H1 (cell line): Measurements from ENCODE around the gene FAM241A. TPM values are rescaled to one million over a fixed set of nuclear protein-coding genes. Genes with fewer than 3 reads are reported as not detected.

ENCODE experiments used
- CTCF ChIA-PET: fragments of 300-600 bp; sonication (Branson Sonifier 250); formaldehyde crosslinking; loops from one replicate; lab custom pipeline; 2021; ENCODE audit not compliant: partially characterized antibody; lab: Charles Lee
- POLR2A ChIA-PET: fragments of 300-600 bp; sonication (Branson Sonifier 250); formaldehyde crosslinking; loops from one replicate; lab custom pipeline; 2021; ENCODE audit warnings: inconsistent platforms; ENCODE audit not compliant: partially characterized antibody; lab: Charles Lee
- DNase-seq, 2 experiments: peaks; one replicate each; pipeline versions ENCODE4 v3.0.0 to v3.0.0-alpha.2; 2010 to 2022; ENCODE audit warnings: low spot score in 2 of 2, low read depth in 1 of 2, mixed read lengths in 1 of 2
- FAIRE-seq: peaks from 2 replicates; lab custom pipeline; 2011; peaks lifted over from hg19 to GRCh38; lab: Jason Lieb, UNC
- H2AFZ ChIP-seq: 2 replicates; pipeline ENCODE4 v1.8.1; 2012; ENCODE audit warnings: low read length, inconsistent platforms
- H2AK5ac ChIP-seq: 2 replicates; pipeline ENCODE4 v1.6.1; 2013; ENCODE audit warnings: low read depth, low read length
- H2BK120ac ChIP-seq: replicated peaks from 2 replicates; pipeline ENCODE3; 2013; ENCODE audit warnings: low read depth, low read length, inconsistent platforms
- H2BK12ac ChIP-seq: 2 replicates; pipeline ENCODE4 v1.6.1; 2013; ENCODE audit warnings: low read depth, low read length
- H2BK15ac ChIP-seq: 2 replicates; pipeline ENCODE4 v1.6.1; 2013; ENCODE audit warnings: low read length
- H2BK20ac ChIP-seq: 2 replicates; pipeline ENCODE4 v1.6.1; 2013; ENCODE audit warnings: low read length
- H2BK5ac ChIP-seq: 2 replicates; pipeline ENCODE4 v1.6.1; 2013; ENCODE audit warnings: low read depth, low read length
- H3K14ac ChIP-seq: 2 replicates; pipeline ENCODE4 v1.6.1; 2013; ENCODE audit warnings: inconsistent platforms; ENCODE audit not compliant: insufficient read length
- H3K18ac ChIP-seq: 2 replicates; pipeline ENCODE4 v1.6.1; 2013; ENCODE audit warnings: low read length; ENCODE audit errors: extremely low read depth
- H3K23ac ChIP-seq: 2 replicates; pipeline ENCODE4 v1.6.1; 2013; ENCODE audit warnings: inconsistent platforms; ENCODE audit not compliant: insufficient read length
- H3K23me2 ChIP-seq: 2 replicates; pipeline ENCODE4 v1.6.1; 2013; ENCODE audit warnings: low read depth, low read length
- H3K27ac ChIP-seq: 2 replicates; pipeline ENCODE4 v1.6.1; 2011; ENCODE audit warnings: low read depth, low read length, inconsistent platforms
- H3K27me3 ChIP-seq, 4 experiments: replicated peaks in 1 of 4; 1 replicate in 1 of 4; 2 replicates in 3 of 4; pipeline versions ENCODE4 v1.6.1 to v1.8.1; 2011 to 2013; ENCODE audit warnings: low read length in 3 of 4, mild to moderate bottlenecking in 3 of 4, inconsistent platforms in 2 of 4, mixed read lengths in 2 of 4, moderate library complexity in 1 of 4; ENCODE audit not compliant: control insufficient read depth in 3 of 4, insufficient read depth in 3 of 4; ENCODE audit errors: extremely low read depth in 1 of 4
- H3K36me3 ChIP-seq, 4 experiments: 2 replicates each; pipeline versions ENCODE4 v1.6.1 to v1.8.1; 2011 to 2013; ENCODE audit warnings: mild to moderate bottlenecking in 4 of 4, low read length in 3 of 4, moderate library complexity in 2 of 4, control low read depth in 1 of 4, inconsistent platforms in 1 of 4; ENCODE audit not compliant: insufficient read depth in 4 of 4, control insufficient read depth in 2 of 4
- H3K4ac ChIP-seq: replicated peaks from 2 replicates; pipeline ENCODE3; 2013; ENCODE audit warnings: low read length, low read depth, mixed read lengths, inconsistent platforms; ENCODE audit not compliant: insufficient read length
- H3K4me1 ChIP-seq, 4 experiments: replicated peaks in 1 of 4; 1 replicate in 1 of 4; 2 replicates in 3 of 4; pipeline versions ENCODE4 v1.6.1 to v1.8.1; 2011 to 2013; ENCODE audit warnings: low read length in 3 of 4, inconsistent platforms in 2 of 4, mixed read lengths in 1 of 4; ENCODE audit not compliant: insufficient read depth in 4 of 4, control insufficient read depth in 3 of 4
- H3K4me2 ChIP-seq, 2 experiments: 2 replicates each; pipeline versions ENCODE4 v1.6.1 to v1.8.1; 2011 to 2013; ENCODE audit warnings: low read depth in 2 of 2, low read length in 2 of 2, control low read depth in 1 of 2, inconsistent platforms in 1 of 2, mild to moderate bottlenecking in 1 of 2; ENCODE audit not compliant: insufficient read depth in 1 of 2
- H3K4me3 ChIP-seq, 4 experiments: fragments of 200-600, 300-600 bp in 1 of 4; sonication (generic), shearing (Covaris generic), sonication (Bioruptor Twin) in 1 of 4; 2 replicates each; pipeline versions ENCODE4 v1.5.1 to v1.8.1; 2011 to 2016; ENCODE audit warnings: low read length in 4 of 4, low read depth in 3 of 4, control low read depth in 2 of 4, inconsistent platforms in 2 of 4, mild to moderate bottlenecking in 2 of 4, mixed read lengths in 1 of 4, moderate library complexity in 1 of 4; ENCODE audit not compliant: insufficient read depth in 2 of 4; ENCODE audit errors: extremely low read depth in 1 of 4
- H3K56ac ChIP-seq: replicated peaks from 2 replicates; pipeline ENCODE3; 2013; ENCODE audit warnings: low read depth, mild to moderate bottlenecking, mixed read lengths, low read length, inconsistent platforms; ENCODE audit not compliant: insufficient read length
- H3K79me1 ChIP-seq: 2 replicates; pipeline ENCODE4 v1.6.1; 2013; ENCODE audit warnings: low read depth, low read length, control low read depth
- H3K79me2 ChIP-seq, 2 experiments: 2 replicates each; pipeline versions ENCODE4 v1.6.1 to v1.8.1; 2012 to 2013; ENCODE audit warnings: low read length in 2 of 2, mild to moderate bottlenecking in 2 of 2, inconsistent platforms in 1 of 2; ENCODE audit not compliant: insufficient read depth in 2 of 2, control insufficient read depth in 1 of 2
- H3K9ac ChIP-seq, 4 experiments: replicated peaks in 1 of 4; 1 replicate in 1 of 4; 2 replicates in 3 of 4; pipeline versions ENCODE4 v1.6.1 to v1.8.1; 2011 to 2013; ENCODE audit warnings: low read depth in 3 of 4, low read length in 3 of 4, control low read depth in 2 of 4, mild to moderate bottlenecking in 2 of 4, moderate library complexity in 2 of 4, inconsistent platforms in 1 of 4; ENCODE audit errors: extremely low read depth in 1 of 4
- H3K9me3 ChIP-seq, 2 experiments: 2 replicates each; pipeline versions ENCODE4 v1.6.1 to v1.8.1; 2012 to 2013; ENCODE audit warnings: mild to moderate bottlenecking in 2 of 2, moderate library complexity in 2 of 2, control low read depth in 1 of 2, inconsistent platforms in 1 of 2, low read depth in 1 of 2, low read length in 1 of 2, mixed read lengths in 1 of 2; ENCODE audit not compliant: insufficient read depth in 2 of 2
- H4K20me1 ChIP-seq, 2 experiments: replicated peaks in 1 of 2; 2 replicates each; pipeline versions ENCODE3 to v1.8.1; 2011 to 2013; ENCODE audit warnings: inconsistent platforms in 2 of 2, low read length in 2 of 2, mild to moderate bottlenecking in 1 of 2; ENCODE audit not compliant: insufficient read depth in 2 of 2, control insufficient read depth in 1 of 2
- H4K5ac ChIP-seq: 2 replicates; pipeline ENCODE4 v1.6.1; 2013; ENCODE audit warnings: low read length, low read depth, mixed read lengths, inconsistent platforms; ENCODE audit not compliant: insufficient read length
- H4K8ac ChIP-seq: 2 replicates; pipeline ENCODE4 v1.8.0; 2013; ENCODE audit warnings: mild to moderate bottlenecking, moderate library complexity, low read length, inconsistent platforms; ENCODE audit not compliant: insufficient read depth; ENCODE audit errors: extremely low read depth
- H4K91ac ChIP-seq: replicated peaks from 2 replicates; pipeline ENCODE3; 2013; ENCODE audit warnings: low read length, mixed read lengths, inconsistent platforms; ENCODE audit not compliant: insufficient read length
- ATF3 ChIP-seq: IDR thresholded peaks from 2 replicates; pipeline ENCODE4 v1.6.1; 2011; ENCODE audit warnings: low read depth, mild to moderate bottlenecking, low read length; ENCODE audit not compliant: insufficient read depth
- EZH2 ChIP-seq: fragments of 200-600 bp; sonication (generic); IDR thresholded peaks from 2 replicates; pipeline ENCODE4 v1.7.1; 2012; ENCODE audit warnings: low read depth, mild to moderate bottlenecking, moderate library complexity, low read length, inconsistent platforms; ENCODE audit not compliant: severe bottlenecking
- SP1 ChIP-seq: IDR thresholded peaks from 2 replicates; pipeline ENCODE4 v1.6.1; 2011; ENCODE audit warnings: low read depth, low read length
- WGBS, 2 experiments: shearing (Covaris generic) in 1 of 2; methylation state at CpG; one replicate each; pipeline versions ENCODE4 v1.1.6 to v1.1.7; 2013 to 2015; ENCODE audit warnings: low lambda C conversion rate in 2 of 2, mixed read lengths in 2 of 2, inconsistent platforms in 1 of 2, low coverage in 1 of 2, missing lambda C conversion rate in 1 of 2; ENCODE audit not compliant: insufficient replicate concordance in 2 of 2, insufficient coverage in 1 of 2, insufficient read length in 1 of 2; ENCODE audit errors: extremely low coverage in 1 of 2, missing lambda C conversion rate in 1 of 2; 5-methylcytosine and 5-hydroxymethylcytosine counted together
- polyA plus RNA-seq, 7 experiments: library from polyadenylated mRNA; depleted of rRNA in 3 of 7; stranded (reverse) in 5 of 7; unstranded in 2 of 7; fragments of >200 nt in 5 of 7; fragments of 200-250 nt in 2 of 7; gene quantifications; 1 replicate in 5 of 7; 2 replicates in 1 of 7; 4 replicates in 1 of 7; pipeline versions ENCODE4 v1.2.1 to v1.2.3, GENCODE V29; 2011 to 2013; ENCODE audit warnings: missing spikeins in 2 of 7, mixed read lengths in 2 of 7
- total RNA-seq: library from RNA; stranded (reverse); fragmentation: NEBNext Ultra II Directional; extraction: Animal tissue kit (Norgen Biotek cat#: 25700); gene quantifications from 2 replicates; pipeline ENCODE4 v1.2.1, GENCODE V29; 2021

The FAM241A gene
- total and polyA plus RNA-seq, 2 of the 8 experiments (the other 6 are each of a cell fraction or from before 2014, with no cell fraction given), result 0.20 to 0.73 TPM

DNA sequence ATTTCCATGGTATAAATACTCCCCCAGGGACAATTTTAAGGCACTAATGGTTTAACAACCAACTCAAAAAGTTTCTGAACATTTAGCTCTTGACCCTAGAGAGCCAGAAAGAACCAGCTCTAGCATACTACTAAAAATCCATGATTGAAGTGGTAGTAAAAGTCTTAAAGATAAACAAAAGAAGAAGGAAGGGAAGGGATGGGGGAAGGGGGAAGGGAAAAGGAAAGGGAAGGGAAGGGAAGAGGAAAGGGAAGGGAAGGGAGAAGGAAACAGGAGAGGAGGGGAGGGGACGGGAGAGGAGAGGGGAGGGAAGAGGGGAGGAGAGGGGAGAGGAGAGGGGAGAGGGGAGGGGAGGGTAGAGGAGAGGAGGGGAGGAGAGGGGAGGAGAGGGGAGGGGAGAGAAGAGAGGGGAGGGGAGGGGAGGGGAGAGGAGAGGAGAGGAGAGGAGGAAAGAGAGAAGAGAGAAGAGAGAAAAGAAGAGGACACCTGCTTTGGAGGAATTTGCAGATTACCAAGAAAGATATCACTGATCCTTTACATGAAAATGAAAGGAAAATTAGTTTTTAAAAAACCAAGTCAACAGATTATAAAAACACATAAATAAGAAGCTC, 26.4 kb upstream of the FAM241A start:
- no peak overlapping the region for H3K18ac ChIP-seq
- no peak overlapping the region for H3K14ac ChIP-seq

More for the DNA sequence above, 26.4 kb upstream of the FAM241A start:
- ChIA-PET POLR2A (interaction anchor here (1.3 kb wide), 1 partner anchor 10 kb away, joined by 4 read pairs; no protein-coding TSS in a partner anchor), CTCF (interaction anchor here (0.6 to 1.2 kb wide), 4 partner anchors 10 to 45 kb away, joined by 3 to 4 read pairs (median 4); no protein-coding TSS in a partner anchor)
- Histone ChIP-seq H3K4ac (no peak overlapping the region), H2BK12ac (no peak overlapping the region), H2BK15ac (no peak overlapping the region), H3K79me1 (no peaks in the 10 kb centered on the region), H3K27me3 (no peaks in the 10 kb centered on the region), H3K9ac (no peak overlapping the region), H3K4me3 (no peak overlapping the region), H3K23me2 (no peaks in the 10 kb centered on the region), H4K5ac (no peak overlapping the region), H3K79me2 (no peaks in the 10 kb centered on the region), H2AFZ (no peak overlapping the region), H3K4me2 (no peak overlapping the region), H4K91ac (no peak overlapping the region), H3K36me3 (no peaks in the 10 kb centered on the region; a peak in 1 of 8 replicates), H3K56ac (no peak overlapping the region), H3K27ac (no peak overlapping the region), H4K20me1 (no peaks in the 10 kb centered on the region), H2BK120ac (no peak overlapping the region), H4K8ac (no peak overlapping the region), H3K4me1 (no peaks in the 10 kb centered on the region), H2AK5ac (no peak overlapping the region), H2BK5ac (no peak overlapping the region), H3K9me3 (no peaks in the 10 kb centered on the region), H3K23ac (no peak overlapping the region), H2BK20ac (no peak overlapping the region)
- WGBS, 2 experiments, result no CpG with 5 or more reads among the region's 1 CpG
- TF ChIP-seq SP1, result no peak
- TF ChIP-seq ATF3, result no peak
- TF ChIP-seq EZH2, result no peak
- FAIRE-seq, result no peak
- DNase-seq, result no peak
